ENCODE results near the gene VIPAS39.
A peak's percentile ranks its signal among the peaks of the same experiment; 100 is the strongest.

The VIPAS39 gene

GRCh38 chr14:77390188-77390587, 67.2 kb downstream of the VIPAS39 start:
- TF ChIP-seq CTCF (IDR thresholded peaks at IDR 0.05) = no peak
- Histone ChIP-seq H3K4me3 (no peak overlapping the region), H3K36me3 (no peaks in the 10 kb centered on the region), H3K27ac (no peak overlapping the region), H3K9me3 (no peaks in the 10 kb centered on the region), H3K4me1 (no peaks in the 10 kb centered on the region), H3K27me3 (no peaks in the 10 kb centered on the region)
- intact Hi-C loops (cut with DNase I; ENCODE audit: low total_unique reads) = no loop called here
- no peak for DNase-seq

GRCh38 chr14:77378701-77379100, 78.7 kb downstream of the VIPAS39 start:
- no peak overlapping the region for H3K27ac ChIP-seq
- no peak for TF ChIP-seq CTCF (IDR thresholded peaks at IDR 0.05)
- intact Hi-C loops (cut with DNase I; ENCODE audit: low total_unique reads) = no loop called here
- H3K36me3 ChIP-seq = no peaks in the 10 kb centered on the region
- no peaks in the 10 kb centered on the region for H3K9me3 ChIP-seq
- peaks cover 0 to 15% (median 12%) of the 10 kb centered on the region in 4 donors for H3K4me1 ChIP-seq
- no peak for DNase-seq
- H3K27me3 ChIP-seq = no peaks in the 10 kb centered on the region
- no peak overlapping the region for H3K4me3 ChIP-seq

GRCh38 chr14:77377502-77377844, 79.9 kb downstream of the VIPAS39 start:
- Histone ChIP-seq H3K27me3 (no peaks in the 10 kb centered on the region), H3K4me3 (peak overlapping the region; percentile 71 to 89), H3K4me1 (peaks cover 0 to 15% (median 12%) of the 10 kb centered on the region in 4 donors), H3K36me3 (no peaks in the 10 kb centered on the region), H3K27ac (peak overlapping the region in 1 of 2 donors; percentile 87), H3K9me3 (no peaks in the 10 kb centered on the region)
- no peak for TF ChIP-seq CTCF (IDR thresholded peaks at IDR 0.05)
- intact Hi-C loops (cut with DNase I; ENCODE audit: low total_unique reads) = loop anchor here (2.0 kb wide), 1 partner anchor 55 kb away; no protein-coding TSS in a partner anchor
- DNase-seq = no peak

GRCh38 chr14:77376771-77377501, 80.5 kb downstream of the VIPAS39 start, which contains the start of the genes SAMD15 and TMED8:
SAMD15 (plus strand) TSS chr14:77377379; CDS start chr14:77377419, 40 bp downstream.
TMED8 (minus strand) TSS chr14:77377094; CDS start chr14:77377053, 41 bp downstream.
- intact Hi-C loops (cut with DNase I; ENCODE audit: low total_unique reads) = loop anchor here (2.0 kb wide), 1 partner anchor 54 kb away; no protein-coding TSS in a partner anchor
- Histone ChIP-seq H3K27ac (peak within 1 kb of the TSS; percentile 80 to 87), H3K27me3 (no peaks in the 10 kb centered on the region), H3K4me1 (peaks cover 0 to 15% (median 12%) of the 10 kb centered on the region in 4 donors), H3K4me3 (peak within 1 kb of the TSS; percentile 71 to 89), H3K36me3 (no peaks in the 10 kb centered on the region), H3K9me3 (no peaks in the 10 kb centered on the region)
- TF ChIP-seq CTCF (IDR thresholded peaks at IDR 0.05) = peak; percentile 32 to 42
- peak; percentile 72 to 83 for DNase-seq
